ENCODE results near the gene BCR.

Gene BCR

DNA sequence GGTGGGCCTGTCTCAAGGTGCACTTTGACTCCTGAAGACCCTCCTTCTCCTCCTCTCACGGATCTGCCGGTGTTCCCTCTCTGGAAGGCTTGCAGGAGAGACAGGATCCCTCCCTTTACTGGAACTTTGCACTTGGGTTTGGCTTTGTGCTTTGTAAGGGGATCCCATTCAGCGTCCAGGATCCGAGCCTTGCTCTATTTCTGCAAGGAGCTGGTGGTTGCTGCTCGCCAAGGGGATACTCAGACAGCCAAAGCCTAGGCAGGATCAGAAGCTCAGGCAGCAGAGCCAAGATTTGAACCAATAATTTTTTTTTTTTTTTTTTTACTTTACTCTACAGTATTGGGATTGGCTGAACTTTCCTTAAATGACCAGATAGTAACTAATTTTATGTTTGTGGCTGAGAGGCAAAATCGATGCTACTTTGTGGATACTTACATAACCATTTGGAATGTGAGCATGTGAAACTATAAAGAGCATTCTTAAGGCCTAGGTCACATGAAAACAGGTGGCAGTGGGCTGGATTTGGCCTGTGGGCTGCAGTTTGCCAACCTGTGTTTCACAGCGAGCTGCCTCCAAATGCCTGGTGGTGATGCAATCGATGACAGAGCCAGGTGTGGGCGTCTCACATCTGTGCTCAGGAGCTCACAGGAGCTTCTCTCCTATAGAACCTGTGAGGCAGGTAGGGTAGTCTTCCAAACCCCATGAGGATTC, 25.2 kb downstream of the BCR start:
- FAIRE-seq (no peak), DNase-seq (ENCODE audit: insufficient read length) (no peak)
- no peak for TF ChIP-seq TAF1 (IDR thresholded peaks at IDR 0.05; ENCODE audit: borderline replicate concordance, low read depth, low read length)
- TF ChIP-seq POLR2A (IDR thresholded peaks at IDR 0.05; ENCODE audit: low read depth, low read length), result no peak
- TF ChIP-seq POLR2AphosphoS5 (IDR thresholded peaks at IDR 0.05; ENCODE audit: low read depth, low read length), result no peak

GRCh38 chr22:23206915-23207314, 26.6 kb downstream of the BCR start:
- TF ChIP-seq POLR2AphosphoS5 (IDR thresholded peaks at IDR 0.05; ENCODE audit: low read depth, low read length) (no peak), POLR2A (IDR thresholded peaks at IDR 0.05; ENCODE audit: low read depth, low read length) (no peak), TAF1 (IDR thresholded peaks at IDR 0.05; ENCODE audit: borderline replicate concordance, low read depth, low read length) (no peak)
- FAIRE-seq (no peak), DNase-seq (ENCODE audit: insufficient read length) (no peak)

DNA sequence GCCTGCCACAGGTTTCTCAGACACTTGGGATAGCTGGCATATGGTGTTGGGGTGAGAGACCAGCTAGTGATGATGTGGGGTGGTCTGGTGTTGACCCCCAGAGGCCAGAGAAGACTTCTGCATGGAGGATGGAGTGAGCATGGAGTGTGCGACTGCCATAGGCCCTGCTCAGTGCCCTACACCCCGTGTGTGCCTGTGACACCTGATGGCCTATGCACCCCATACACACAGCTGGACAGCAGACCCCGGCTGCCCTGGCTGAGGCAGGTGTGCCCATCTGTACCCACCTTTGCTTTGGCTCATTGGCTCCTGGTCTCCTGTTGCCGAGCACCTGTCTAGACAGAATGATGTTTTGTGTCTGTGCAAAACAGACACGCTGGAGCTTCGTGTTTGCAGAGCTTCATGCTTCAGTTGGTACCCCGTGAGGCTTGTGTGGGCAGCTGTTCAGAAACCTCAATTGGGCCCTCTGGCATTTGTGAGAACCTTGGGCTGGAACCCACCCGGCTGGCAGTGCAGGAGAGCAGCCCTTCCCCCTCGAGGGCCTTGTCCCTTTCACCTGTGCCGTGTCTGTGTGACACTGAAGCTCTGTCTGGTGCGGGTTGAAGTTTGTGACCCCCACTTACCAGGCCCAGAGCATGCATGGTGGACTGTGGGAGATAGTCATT, 27.6 kb downstream of the BCR start:
- no peak for DNase-seq (ENCODE audit: insufficient read length)
- FAIRE-seq, result peak; percentile 24
- TF ChIP-seq POLR2A (IDR thresholded peaks at IDR 0.05; ENCODE audit: low read depth, low read length) (no peak), POLR2AphosphoS5 (IDR thresholded peaks at IDR 0.05; ENCODE audit: low read depth, low read length) (no peak), TAF1 (IDR thresholded peaks at IDR 0.05; ENCODE audit: borderline replicate concordance, low read depth, low read length) (no peak)

- TF ChIP-seq POLR2A (IDR thresholded peaks at IDR 0.05; ENCODE audit: low read depth, low read length) (no peak), TAF1 (IDR thresholded peaks at IDR 0.05; ENCODE audit: borderline replicate concordance, low read depth, low read length) (no peak), POLR2AphosphoS5 (IDR thresholded peaks at IDR 0.05; ENCODE audit: low read depth, low read length) (no peak)
- DNase-seq (ENCODE audit: insufficient read length) (no peak), FAIRE-seq (no peak)
Measured at GRCh38 chr22:23210428-23211170, 30.3 kb downstream of the BCR start.

- TF ChIP-seq POLR2A (IDR thresholded peaks at IDR 0.05; ENCODE audit: low read depth, low read length), result no peak
- TF ChIP-seq TAF1 (IDR thresholded peaks at IDR 0.05; ENCODE audit: borderline replicate concordance, low read depth, low read length), result no peak
- no peak for TF ChIP-seq POLR2AphosphoS5 (IDR thresholded peaks at IDR 0.05; ENCODE audit: low read depth, low read length)
- DNase-seq (ENCODE audit: insufficient read length), result no peak
- no peak for FAIRE-seq
Measured at GRCh38 chr22:23211622-23212021, 31.3 kb downstream of the BCR start.

- TF ChIP-seq POLR2A (IDR thresholded peaks at IDR 0.05; ENCODE audit: low read depth, low read length) (no peak), TAF1 (IDR thresholded peaks at IDR 0.05; ENCODE audit: borderline replicate concordance, low read depth, low read length) (no peak), POLR2AphosphoS5 (IDR thresholded peaks at IDR 0.05; ENCODE audit: low read depth, low read length) (no peak)
- no peak for FAIRE-seq
- DNase-seq (ENCODE audit: insufficient read length), result no peak
Measured at GRCh38 chr22:23212061-23213021, 32.0 kb downstream of the BCR start.

DNA sequence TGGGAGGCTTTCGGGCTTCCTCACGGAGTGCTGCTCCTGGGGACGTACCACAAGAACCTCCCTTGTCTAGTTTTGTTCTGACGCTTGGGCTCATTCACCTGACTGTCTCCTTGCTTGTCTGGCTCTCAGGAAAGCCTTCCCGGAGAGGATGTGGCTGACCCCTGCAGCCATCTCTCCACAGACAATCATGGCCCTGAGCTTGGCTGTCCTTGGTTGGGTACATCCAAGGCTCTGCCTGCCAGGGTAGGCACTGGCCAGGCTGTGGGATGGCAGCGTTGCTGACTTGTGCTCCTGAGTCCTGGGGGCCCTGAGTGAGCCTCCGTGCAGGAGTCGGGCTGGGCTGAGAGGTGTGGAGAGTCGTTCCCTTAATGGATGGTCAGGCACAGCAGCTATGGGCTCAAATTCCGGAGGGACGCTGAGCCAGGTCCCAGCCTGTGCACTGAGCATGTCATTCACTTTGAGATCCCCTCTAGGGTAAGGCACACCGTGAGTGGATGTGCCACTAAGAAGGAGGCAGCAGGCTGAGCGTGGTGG, 32.8 kb downstream of the BCR start:
- DNase-seq (ENCODE audit: insufficient read length), result no peak

DNA sequence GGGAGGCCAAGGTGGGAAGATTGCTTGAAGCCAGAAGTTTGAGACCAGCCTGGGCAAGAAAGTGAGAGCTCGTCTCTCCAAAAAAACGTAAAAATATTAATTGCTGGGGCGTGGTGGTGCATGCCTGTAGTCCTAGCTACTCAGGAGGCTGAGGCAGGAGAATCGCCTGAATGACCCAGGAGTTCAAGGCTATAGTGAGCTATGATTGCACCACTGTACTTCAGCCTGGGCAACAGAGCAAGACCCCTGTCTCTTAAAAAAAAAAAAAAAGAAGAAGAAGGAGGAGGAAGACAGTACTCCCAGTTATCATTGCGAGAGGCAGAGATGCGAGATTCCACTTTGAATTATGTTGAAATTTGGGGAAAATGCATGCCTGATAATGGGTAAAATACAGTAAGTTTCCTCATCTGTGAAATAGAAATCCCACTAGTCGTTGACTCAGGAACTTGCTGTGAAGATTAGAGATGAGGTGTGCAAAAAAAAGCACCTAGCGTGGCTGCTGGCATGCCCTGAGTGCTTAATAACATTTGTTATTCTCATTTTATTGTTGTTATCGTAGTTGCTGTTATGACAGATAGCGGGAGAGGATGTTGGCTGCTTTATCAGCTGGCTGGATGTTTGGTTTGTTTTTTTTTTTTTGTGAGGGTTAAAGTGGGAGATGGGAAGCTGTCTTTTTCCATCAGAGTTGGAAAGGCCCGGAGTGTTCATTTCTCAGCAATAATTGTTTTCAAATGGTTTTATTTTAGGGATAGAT, 33.4 kb downstream of the BCR start:
- FAIRE-seq (no peak), DNase-seq (ENCODE audit: insufficient read length) (no peak)
- no peak for TF ChIP-seq TAF1 (IDR thresholded peaks at IDR 0.05; ENCODE audit: borderline replicate concordance, low read depth, low read length)
- no peak for TF ChIP-seq POLR2AphosphoS5 (IDR thresholded peaks at IDR 0.05; ENCODE audit: low read depth, low read length)
- no peak for TF ChIP-seq POLR2A (IDR thresholded peaks at IDR 0.05; ENCODE audit: low read depth, low read length)

More for the DNA sequence above, 32.8 kb downstream of the BCR start:
- TF ChIP-seq POLR2A (IDR thresholded peaks at IDR 0.05; ENCODE audit: low read depth, low read length), result no peak
- no peak for TF ChIP-seq POLR2AphosphoS5 (IDR thresholded peaks at IDR 0.05; ENCODE audit: low read depth, low read length)
- TF ChIP-seq TAF1 (IDR thresholded peaks at IDR 0.05; ENCODE audit: borderline replicate concordance, low read depth, low read length), result no peak
- no peak for FAIRE-seq

DNA sequence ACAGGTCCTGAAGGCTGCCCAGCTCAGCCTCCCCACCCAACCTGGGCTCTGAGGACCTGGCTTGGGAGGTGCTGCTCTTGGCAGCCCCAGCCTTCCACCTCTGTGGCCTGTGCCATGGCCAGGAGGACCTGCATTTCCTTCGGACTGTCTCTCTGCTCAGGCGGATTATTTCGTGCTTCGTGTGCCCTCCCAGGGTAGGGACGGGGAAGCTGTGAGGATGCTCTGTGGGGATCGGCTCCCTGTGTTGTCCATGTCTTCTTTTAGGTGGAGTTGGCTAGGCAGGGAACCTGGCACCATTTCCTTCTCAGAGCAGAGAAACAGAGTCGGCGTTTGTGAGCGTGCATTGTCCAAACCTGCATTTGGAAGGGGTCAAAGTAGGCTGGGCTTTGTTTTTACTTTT, 34.1 kb downstream of the BCR start:
- FAIRE-seq, result no peak
- TF ChIP-seq TAF1 (IDR thresholded peaks at IDR 0.05; ENCODE audit: borderline replicate concordance, low read depth, low read length) (no peak), POLR2A (IDR thresholded peaks at IDR 0.05; ENCODE audit: low read depth, low read length) (no peak), POLR2AphosphoS5 (IDR thresholded peaks at IDR 0.05; ENCODE audit: low read depth, low read length) (no peak)

More for the DNA sequence above, 34.1 kb downstream of the BCR start:
- no peak for DNase-seq (ENCODE audit: insufficient read length)

Measured in GM12892 (cell line).